COLO668 (cell line): Measurements from ENCODE around the gene NUDT16.
"Not testable (repeated sequence)": the region's sequence is repeated elsewhere in the genome, so short reads cannot be mapped to it uniquely, and the experiment has no call there.

Experiments
- DNase-seq: peaks from one replicate; lab custom pipeline; 2025; ENCODE audit not compliant: unreplicated experiment; lab: John Stamatoyannopoulos, UW

The NUDT16 gene

DNA sequence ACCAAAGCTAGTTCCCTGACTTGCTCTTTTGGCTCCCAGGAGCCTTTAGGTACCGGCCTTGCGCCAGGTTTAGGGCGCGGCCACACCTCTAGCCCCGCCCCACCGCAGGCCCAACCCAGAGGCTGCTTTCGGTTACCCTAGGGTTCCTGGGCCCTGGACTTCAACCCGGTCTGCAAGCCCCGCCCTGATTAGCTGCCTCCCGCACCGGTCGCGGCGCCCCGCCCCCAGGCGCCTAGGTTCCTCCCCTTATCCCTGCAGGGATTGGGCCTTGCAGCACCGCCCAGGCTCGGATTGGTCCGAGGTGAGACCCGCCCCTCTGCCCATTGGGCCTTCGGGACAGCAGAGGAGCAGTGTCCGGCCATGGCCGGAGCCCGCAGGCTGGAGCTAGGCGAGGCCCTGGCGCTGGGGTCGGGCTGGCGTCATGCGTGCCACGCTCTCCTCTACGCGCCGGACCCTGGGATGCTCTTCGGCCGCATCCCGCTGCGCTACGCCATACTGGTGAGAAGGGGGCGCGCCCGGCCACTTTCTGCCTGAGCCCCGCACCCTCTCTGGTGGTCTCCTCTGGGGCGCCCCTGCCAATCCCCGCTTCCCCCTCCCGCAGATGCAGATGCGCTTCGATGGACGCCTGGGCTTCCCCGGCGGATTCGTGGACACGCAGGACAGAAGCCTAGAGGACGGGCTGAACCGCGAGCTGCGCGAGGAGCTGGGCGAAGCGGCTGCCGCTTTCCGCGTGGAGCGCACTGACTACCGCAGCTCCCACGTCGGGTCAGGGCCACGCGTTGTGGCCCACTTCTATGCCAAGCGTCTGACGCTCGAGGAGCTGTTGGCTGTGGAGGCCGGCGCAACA lies at the start of gene NUDT16:
TSS of gene NUDT16 (plus strand) at position 330 of the 847 bp plus-strand sequence. CDS start at position 361, 31 bp downstream.
- DNase-seq, result peak; percentile 97

DNA sequence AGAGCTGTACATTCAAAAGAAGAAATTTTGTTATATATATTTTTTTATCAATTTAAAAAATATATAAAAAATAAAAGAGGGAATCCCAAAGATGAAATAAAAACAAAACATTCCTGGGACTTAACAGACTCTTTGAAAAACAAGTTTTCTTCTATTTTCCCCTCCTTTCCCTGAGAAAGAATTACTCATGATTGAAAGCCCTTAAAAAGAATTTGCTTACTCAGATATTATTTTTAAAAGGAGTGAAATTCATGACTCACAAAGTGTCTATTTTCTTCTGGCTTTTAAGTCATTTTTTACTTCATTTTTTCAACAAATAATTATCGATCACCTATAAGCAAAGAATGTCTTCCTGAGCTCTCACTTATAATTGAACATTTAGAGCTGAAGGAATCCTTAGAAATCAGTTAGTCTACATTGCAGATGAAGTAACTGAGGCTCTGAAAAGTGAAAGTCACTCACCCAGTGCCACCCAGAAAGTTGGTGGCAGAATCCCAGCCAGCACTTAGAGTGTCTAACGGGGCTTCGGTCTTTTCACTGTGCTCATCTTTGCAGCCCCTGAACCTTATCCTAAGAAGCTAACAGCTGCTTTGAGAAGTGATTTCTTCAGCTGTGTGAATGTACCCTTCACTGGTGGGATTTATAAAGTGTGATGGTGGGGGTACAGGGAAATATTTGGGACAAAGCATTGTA lies 42.5 kb upstream of the NUDT16 start:
- no peak for DNase-seq

DNA sequence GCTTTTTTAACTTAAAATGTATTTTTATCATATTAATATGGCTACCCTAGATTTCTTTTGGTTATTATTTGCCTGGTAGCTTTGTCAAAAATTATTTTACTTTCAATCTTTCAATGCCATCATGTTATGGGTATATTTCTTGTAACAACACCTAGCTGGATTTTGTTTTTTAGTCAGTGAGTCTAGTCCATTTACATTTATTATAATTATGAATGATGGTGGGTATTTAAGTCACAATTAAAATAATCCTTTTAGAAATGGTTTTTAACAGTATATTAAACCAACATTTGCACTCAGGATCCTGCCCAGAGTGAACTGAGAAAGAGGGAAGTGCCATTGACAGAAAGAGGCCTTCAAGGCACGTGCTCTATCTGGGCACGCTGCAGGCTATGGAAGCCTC lies 39.8 kb upstream of the NUDT16 start:
- DNase-seq, result no peak

DNA sequence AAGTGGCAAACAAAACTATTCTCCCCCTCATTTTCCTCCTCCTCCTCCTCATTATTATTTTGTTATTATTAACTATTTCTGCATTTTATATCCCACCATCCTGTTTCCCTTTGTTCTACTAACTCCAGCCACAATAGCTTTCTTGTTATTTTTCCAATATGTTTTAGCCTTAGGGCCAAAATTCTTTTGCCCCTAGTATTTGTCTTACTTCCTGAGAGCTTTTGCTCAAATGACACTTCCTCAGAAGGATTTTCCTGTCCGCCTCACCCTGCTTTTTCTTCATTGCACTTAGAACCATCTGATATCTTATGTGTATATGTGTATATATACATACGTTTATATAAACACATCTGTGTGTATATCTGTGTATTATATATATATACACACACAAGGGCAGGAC lies 32.7 kb upstream of the NUDT16 start:
- no peak for DNase-seq

DNA sequence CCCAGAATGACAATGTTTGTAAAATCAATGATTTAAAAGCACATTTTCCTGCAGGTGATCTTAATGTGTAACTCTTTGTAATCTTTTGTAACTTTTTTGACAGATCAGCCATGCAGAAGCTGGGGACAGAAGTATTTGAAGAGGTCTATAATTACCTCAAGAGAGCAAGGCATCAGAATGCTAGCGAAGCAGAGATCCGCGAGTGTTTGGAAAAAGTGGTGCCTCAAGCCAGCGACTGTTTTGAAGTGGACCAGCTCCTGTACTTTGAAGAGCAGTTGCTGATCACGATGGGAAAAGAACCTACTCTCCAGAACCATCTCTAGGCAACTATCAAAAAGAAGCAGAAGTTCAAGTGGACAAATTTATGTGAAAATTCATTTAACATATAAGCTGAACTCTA lies 32.1 kb upstream of the NUDT16 start:
- DNase-seq, result no peak

DNA sequence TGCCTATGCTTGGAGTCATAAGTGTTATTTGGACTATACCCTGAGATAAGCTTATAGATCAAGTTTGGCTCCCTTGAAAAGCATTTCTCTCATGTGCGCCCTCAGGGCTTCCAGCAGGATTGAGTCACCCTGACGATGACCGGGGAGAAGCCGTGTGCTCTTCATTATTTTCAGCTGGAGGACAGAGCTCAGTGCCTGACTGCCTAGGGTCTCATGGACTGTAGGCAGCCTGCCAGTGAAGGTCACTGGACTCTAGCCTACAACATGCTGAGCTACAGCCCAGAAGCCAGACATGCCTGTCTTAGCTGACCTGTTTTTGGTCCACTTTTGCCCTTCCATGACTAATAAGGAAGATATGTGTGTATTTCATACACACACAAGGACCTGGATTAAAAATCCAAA lies 31.6 kb upstream of the NUDT16 start:
- DNase-seq, result no peak

DNA sequence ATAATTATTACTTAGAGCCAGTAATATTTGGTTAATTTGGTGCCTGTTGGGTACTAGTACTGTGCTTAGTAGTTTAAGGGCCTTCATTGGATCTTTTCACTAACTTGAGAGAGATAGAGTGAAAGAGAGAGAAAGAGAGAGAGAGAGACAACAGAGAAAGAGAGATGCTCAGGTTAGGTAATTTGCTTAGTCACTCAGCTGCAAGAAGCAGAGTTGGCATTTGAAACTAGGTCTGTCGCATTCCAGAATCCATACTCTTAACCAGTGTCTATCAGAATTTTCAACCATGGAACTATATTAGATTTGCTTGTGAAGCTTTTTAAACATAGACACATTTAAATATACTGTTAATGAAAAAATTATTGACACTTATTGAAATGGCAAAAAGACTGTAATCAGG lies 31.1 kb upstream of the NUDT16 start:
- no peak for DNase-seq

DNA sequence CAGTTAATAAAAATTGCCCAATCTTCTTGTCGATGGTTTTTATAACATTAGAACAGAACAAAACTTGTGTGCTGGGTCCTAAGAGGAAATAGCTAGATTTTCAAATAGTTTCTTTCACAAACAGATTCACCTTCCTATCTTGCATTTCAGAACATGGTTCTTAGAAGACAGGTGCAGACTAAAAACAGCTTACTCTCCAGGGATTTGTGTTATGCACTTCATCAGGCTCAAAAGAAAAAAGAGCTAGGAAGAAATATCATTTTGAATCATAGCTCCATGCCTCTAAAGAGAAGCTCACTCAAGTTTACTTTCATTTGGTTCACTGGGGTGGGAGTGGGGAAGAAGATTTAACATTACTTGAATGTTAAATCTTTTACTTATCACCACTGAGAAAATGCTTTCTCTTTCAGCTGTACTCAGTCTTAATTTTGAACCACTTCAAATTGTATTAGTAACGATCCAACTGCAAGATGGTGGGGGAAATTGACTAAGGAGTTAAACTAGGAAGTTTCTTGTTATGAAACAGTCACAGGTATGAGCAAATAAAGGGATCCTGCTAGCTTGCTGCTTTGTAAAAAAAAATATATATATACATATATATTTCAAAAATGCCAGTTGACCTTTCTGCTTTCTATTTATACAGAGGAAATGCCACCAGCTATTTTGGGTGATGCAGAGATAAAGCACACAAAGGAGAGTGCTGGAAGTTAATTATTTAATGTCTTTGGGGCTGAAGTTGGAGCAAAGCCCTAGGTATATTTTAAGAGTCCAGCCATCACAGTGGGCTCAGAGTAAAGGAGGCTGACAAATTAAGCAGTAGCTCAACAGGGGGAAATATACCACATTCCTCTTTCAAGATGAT lies 28.3 kb upstream of the NUDT16 start:
- no peak for DNase-seq

DNA sequence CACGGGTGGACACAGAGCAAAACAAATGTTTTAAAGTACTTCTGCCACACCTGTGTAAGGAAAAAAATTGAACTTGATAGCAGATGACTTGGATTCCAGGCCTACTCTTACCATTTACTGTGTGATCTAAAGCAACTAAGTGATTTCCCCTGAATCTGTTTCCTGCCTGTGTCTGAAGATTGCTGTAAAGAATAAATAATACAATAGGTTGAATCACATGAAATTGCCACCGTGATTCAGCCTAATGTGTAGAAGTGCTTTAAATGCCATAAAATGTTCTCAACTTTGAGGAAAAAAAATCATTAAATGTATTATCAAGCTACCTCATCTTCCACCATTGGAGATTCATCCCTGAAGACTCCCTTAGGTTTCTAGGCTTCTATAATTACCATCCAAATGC lies 27.6 kb upstream of the NUDT16 start:
- DNase-seq, result no peak

DNA sequence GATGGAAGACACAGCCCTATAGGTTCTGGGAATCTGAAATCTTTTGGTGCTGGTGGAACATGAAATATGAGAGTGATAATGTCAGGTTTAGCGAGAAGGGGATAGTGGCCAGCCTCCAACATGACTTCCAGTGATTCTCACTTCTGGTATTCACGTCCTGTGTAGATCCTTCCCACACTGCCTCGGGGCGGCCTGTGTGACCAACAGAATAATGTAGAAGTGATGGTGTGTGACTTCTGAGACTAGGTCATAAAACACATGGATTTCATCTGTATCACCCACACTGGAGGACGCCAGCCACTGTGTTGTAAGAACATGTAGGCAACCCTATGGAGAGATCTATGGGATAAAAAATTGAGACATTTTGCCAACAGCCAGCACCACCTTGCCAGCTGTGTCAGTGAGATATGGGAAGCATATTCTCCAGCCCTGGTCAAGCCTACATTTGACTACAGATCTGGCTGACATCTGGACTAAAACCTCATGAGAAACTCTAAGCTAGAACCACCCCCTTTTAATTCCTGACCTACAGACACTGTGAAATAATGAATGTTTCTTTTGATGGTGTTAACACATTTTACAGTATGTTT lies 25.5 kb upstream of the NUDT16 start:
- DNase-seq, result no peak

DNA sequence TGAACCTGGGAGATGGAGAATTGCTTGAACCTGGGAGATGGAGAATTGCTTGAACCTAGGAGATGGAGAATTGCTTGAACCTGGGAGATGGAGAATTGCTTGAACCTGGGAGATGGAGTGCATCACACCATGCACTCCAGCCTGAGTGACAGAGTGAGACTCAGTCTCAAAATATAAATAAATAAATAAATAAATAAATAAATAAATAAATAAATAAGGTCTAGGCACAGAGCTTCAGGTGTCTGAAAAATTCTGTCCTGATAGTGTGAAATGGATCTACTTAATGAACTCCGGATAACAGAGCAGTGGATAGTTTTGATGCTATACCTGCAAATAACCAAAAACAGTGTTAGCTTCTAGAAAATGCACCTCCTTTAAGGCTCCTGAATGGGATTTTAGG lies 24.3 kb upstream of the NUDT16 start:
- DNase-seq, result no peak

DNA sequence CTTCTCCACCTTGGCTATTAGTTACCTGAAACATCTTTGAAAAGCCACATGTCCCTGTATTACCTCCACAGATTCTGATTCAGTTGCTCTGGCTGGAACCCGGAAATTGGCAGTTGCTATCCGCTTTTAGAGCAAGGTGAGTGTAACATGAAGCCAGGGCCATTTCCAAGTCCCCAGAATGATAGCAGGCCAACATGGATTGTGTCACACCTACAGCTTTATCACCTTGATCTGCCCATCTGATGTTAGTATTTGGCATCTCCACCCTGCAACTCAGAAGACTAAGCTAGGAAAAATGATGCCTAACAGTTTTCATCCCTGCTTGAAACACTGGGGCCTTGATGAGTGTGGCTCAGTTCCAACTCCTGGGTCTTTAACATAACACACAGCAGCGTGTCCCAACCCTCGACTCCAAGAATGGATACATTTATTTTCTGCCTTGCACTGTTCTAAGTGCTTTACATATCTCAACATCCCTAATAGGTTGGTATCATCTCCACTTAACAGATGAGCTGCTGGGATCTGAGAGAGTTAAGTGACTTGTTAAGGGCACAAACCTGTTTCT lies 21.3 kb upstream of the NUDT16 start:
- no peak for DNase-seq

DNA sequence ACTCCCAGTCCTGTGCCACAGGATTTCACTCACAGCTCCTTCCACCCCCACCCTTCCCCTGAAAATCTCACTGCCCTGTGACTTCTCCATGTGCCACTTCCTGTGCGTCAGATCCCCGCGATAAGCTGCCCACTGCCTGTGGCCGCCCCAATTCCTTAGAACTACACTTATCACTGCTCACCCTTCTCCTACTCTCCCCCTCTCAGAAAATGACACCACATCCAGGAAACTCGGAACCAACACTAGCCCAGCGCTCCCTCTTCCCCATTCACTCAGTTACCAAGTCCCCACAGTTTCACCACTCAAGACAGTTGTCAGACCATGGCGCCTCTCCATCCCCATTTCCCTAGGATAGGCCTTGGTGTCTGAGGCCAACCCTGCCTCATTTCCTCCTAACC lies 20.5 kb upstream of the NUDT16 start:
- DNase-seq, result not testable (repeated sequence)

DNA sequence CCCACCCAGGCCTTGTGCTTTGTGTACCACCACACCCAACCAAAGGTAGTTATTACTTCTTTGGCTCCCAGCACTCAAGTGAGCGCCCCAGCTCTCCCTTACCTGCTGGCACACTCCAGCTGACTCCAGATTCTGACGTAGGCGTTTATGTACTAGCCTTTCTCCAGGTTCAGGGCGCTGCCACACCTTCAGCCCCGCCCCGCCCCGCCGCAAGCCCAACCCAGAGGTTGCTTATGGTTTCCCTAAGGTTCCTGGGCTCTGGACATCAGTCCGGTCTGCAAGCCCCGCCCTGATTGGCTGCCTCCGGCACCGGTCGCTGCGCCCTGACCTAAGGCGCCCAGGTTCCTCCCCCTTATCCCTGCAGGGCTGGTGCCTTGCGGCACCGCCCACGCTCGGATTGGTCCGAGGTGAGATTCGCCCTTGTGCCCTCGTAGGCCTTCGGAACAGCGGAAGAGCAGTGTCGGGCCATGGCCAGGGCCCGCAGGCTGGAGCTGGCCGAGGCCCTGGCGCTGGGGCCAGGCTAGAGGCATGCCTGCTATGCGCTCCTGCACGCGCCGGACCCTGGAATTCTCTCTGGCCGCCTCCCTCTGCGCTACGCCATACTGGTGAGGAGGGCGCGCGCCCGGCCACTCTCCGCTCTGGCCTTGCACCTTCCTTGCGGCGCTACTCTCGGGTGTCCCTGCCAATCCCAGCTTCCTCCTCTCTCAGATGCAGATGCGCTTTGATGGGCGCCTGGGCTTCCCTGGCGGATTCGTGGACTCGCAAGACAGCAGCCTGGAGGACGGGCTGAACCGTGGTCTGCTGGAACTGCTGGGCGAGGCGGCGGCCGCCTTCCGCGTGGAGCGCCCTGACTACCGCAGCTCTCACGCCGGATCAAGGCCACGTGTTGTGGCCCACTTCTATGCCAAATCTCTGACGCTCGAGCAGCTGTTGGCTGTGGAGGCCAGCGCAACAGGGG lies 19.8 kb upstream of the NUDT16 start:
- peak; percentile 68 for DNase-seq

DNA sequence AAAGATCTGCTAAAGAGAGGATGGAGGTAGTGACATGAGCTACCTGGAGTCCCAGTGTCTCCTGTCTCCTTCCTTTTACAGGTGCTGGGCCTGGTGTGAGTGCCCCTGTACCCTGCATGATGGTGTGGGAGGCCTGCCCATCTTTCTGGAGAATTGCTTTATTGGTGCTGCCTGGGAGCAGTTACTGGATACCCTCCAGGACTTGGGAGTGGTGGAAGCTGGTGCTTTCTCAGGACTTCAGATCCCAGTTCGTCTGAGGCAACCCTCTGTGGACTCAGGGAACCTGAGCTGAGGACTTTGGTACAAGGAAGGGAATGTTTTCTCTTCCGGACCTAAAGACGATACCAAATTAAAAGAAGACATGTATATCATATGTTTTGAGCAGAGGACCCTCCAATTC lies 18.3 kb upstream of the NUDT16 start:
- DNase-seq, result no peak

DNA sequence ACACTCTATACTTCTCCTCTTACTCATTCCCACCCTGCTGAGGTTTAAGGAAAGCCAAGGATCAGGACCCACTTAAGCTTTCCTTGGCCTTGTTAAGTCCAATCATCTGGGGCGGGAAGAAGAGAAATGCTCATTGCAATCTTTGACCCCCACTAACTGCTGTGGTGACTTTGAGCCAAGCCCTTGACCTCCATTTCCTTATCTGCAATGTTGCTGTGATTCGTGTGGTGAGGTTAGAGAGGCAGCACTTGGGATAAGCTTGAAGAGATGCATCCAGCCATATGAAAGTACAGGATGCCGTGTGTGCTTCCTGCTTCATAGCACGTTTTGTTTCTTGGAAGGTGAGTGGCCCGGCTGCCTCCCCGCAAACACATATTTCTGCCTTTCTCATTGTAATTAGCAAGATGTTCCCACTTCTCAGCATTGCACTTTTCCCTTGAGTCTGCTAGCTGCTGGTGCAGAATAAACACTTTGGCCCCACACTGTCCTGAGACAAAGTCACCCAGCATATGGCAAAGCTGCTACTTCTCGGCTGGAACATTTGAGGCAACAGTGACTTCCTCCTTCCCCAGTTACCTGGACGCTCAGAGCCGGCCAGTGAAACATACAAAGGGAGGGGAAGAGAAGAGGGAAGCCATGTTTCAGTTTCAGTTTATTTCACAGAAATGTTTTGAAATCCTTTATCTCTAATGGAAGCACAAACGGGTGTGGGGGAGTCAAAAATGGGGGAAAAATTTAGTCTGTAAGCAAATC lies 10.5 kb upstream of the NUDT16 start:
- no peak for DNase-seq

DNA sequence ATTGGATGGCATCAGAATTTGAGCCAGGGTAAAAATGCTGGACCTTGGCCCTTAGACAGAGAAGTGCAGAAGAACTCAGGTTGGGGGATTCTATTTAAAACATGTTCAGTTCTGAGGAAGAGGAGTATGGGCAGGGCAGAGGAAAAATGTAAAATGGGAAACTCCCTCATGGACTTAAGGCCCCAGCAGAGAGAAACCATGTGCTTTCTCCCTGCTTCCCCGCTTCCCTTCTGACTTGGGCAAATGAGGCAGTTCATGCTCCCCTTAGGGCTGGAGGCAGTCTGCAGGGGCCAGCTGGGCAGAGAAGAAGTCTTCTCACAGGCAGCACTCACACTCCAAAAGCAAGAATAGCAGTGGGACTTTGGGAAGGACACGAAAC lies 9.9 kb upstream of the NUDT16 start:
- no peak for DNase-seq

DNA sequence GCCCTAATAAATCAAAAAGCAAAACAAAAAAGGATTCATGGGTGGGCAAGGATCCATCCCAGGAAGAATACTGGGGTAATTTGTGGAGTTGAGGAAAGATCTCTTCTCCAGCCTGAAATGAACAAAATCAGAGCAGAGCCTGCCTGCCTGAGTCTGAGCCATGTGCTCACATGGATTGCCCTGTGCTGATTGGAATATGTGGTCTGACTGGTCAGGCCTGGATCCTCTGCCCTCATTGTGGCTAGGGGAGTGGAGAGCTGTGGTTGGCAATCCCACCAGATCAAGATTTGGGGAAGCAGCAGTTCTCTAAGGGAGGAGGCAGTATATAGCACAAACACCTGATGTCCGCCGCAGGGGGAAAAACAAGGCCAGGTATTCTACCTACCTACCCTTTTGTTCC lies 6.8 kb upstream of the NUDT16 start:
- DNase-seq, result no peak

DNA sequence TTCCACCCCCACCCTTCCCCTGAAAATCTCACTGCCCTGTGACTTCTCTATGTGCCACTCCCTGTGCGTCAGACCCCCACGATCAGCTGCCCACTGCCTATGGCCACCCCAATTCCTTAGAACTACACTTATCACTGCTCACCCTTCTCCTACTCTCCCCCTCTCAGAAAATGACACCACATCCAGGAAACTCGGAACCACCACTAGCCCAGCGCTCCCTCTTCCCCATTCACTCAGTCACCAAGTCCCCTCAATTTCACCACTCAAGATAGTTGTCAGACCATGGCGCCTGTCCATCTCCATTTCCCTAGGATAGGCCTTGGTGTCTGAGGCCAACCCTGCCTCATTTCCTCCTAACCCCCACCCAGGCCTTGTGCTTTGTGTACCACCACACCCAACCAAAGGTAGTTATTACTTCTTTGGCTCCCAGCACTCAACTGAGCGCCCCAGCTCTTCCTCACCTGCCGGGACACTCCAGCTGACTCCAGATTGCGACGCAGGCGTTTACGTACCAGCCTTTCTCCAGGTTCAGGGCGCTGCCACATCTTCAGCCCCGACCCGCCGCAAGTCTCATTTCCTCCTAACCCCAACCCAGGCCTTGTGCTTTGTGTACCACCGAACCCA lies 641 bp upstream of the NUDT16 start:
- DNase-seq, result not testable (repeated sequence)
